MCF 10A (cell line): ENCODE measurements around the gene NPB. TPM values are rescaled to one million over a fixed set of nuclear protein-coding genes. Genes with fewer than 3 reads are reported as not detected.

ENCODE experiments used
- BruUV-seq: library from RNA; stranded (reverse); fragments of 400-500 nt; replicated peaks from 2 replicates; lab custom pipeline; 2021; lab: Mats Ljungman, UMichigan
- CTCF ChIA-PET: fragments of 300-600 bp; sonication (Branson Sonifier 250); formaldehyde crosslinking; extraction: SDS; loops from one replicate; lab custom pipeline; 2021; ENCODE audit warnings: antibody characterized with exemption, inconsistent platforms; lab: Yijun Ruan, JAX
- POLR2A ChIA-PET: fragments of 300-600, 350-650 bp; sonication (Branson Sonifier 250); formaldehyde crosslinking; extraction: SDS; loops from one replicate; lab custom pipeline; 2020; ENCODE audit warnings: antibody characterized with exemption, inconsistent platforms; lab: Yijun Ruan, JAX
- DNase-seq: peaks from one replicate; pipeline ENCODE4 v3.0.0-alpha.2; 2018; ENCODE audit not compliant: unreplicated experiment
- H3K27ac Mint-ChIP-seq: one replicate; pipeline ENCODE4 v1.8.0; 2022; ENCODE audit warnings: mild to moderate bottlenecking, low read depth, mixed read lengths; ENCODE audit not compliant: unreplicated experiment
- H3K27me3 Mint-ChIP-seq: one replicate; pipeline ENCODE4 v1.8.0; 2022; ENCODE audit warnings: mixed read lengths; ENCODE audit not compliant: insufficient read depth, unreplicated experiment
- H3K36me3 Mint-ChIP-seq: one replicate; pipeline ENCODE4 v1.8.0; 2022; ENCODE audit warnings: mild to moderate bottlenecking, moderate library complexity, mixed read lengths; ENCODE audit not compliant: insufficient read depth, unreplicated experiment
- H3K4me1 Mint-ChIP-seq: one replicate; pipeline ENCODE4 v1.8.0; 2022; ENCODE audit warnings: mixed read lengths; ENCODE audit not compliant: insufficient read depth, unreplicated experiment
- H3K4me3 Mint-ChIP-seq: one replicate; pipeline ENCODE4 v1.8.0; 2022; ENCODE audit warnings: mild to moderate bottlenecking, moderate library complexity, mixed read lengths; ENCODE audit not compliant: unreplicated experiment
- H3K9me3 Mint-ChIP-seq: one replicate; pipeline ENCODE4 v1.8.0; 2022; ENCODE audit warnings: mixed read lengths; ENCODE audit not compliant: unreplicated experiment
- intact Hi-C: fragments of 100-400 bp; cut with micrococcal nuclease; formaldehyde crosslinking; loops from 2 replicates; pipeline ENCODE4 v1.14.1; 2022
- total RNA-seq: library from RNA; stranded (reverse); gene quantifications from 2 replicates; pipeline ENCODE4 v1.2.3, GENCODE V29; 2022
- TF ChIP-seq, protein P1 (sequence below): fragments of 200-600 bp; IDR thresholded peaks from one replicate; pipeline ENCODE4 v1.8.0; 2022; ENCODE audit warnings: antibody characterized with exemption, mild to moderate bottlenecking; ENCODE audit not compliant: unreplicated experiment

NPB gene
- total RNA-seq, 1 experiment from 2014 or later = 0.28 TPM

DNA sequence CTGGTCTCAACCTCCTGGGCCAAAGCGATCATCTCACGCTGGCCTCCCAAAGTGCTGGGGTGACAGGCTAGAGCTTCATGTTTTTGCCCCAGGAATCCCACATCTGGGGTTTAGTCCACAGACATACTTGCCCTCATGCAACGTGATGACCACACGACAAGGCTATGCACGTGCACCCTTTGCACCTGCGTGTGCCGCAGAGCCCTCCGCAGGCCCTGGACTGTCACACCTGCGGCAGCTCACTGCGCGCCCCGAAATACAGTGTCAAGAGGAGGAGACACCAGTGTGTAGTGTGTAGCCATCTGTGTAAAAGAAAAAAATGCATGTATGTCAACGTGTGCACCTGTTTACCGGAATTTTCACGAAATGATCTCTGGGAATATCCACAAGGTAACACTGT, 48.5 kb downstream of the NPB start:
- CTCF ChIA-PET = interaction anchor here (1.0 to 2.4 kb wide), 2 partner anchors 9 to 70 kb away, joined by 8 to 17 read pairs; no protein-coding TSS in a partner anchor
- DNase-seq = no peak
- POLR2A ChIA-PET = interaction anchor here (0.8 to 1.5 kb wide), 2 partner anchors 41 to 72 kb away, joined by 3 to 5 read pairs; partner anchors contain the start of gene CENPX
- H3K27ac Mint-ChIP-seq = no peak overlapping the region
- intact Hi-C loops = no loop called here
- H3K27me3 Mint-ChIP-seq = no peaks in the 10 kb centered on the region
- BruUV-seq = no TSS peak
- H3K36me3 Mint-ChIP-seq = no peaks in the 10 kb centered on the region
- H3K4me3 Mint-ChIP-seq = no peak overlapping the region
- TF ChIP-seq, protein P1, sequence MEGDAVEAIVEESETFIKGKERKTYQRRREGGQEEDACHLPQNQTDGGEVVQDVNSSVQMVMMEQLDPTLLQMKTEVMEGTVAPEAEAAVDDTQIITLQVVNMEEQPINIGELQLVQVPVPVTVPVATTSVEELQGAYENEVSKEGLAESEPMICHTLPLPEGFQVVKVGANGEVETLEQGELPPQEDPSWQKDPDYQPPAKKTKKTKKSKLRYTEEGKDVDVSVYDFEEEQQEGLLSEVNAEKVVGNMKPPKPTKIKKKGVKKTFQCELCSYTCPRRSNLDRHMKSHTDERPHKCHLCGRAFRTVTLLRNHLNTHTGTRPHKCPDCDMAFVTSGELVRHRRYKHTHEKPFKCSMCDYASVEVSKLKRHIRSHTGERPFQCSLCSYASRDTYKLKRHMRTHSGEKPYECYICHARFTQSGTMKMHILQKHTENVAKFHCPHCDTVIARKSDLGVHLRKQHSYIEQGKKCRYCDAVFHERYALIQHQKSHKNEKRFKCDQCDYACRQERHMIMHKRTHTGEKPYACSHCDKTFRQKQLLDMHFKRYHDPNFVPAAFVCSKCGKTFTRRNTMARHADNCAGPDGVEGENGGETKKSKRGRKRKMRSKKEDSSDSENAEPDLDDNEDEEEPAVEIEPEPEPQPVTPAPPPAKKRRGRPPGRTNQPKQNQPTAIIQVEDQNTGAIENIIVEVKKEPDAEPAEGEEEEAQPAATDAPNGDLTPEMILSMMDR = no peak
- no peaks in the 10 kb centered on the region for H3K9me3 Mint-ChIP-seq
- no peaks in the 10 kb centered on the region for H3K4me1 Mint-ChIP-seq

DNA sequence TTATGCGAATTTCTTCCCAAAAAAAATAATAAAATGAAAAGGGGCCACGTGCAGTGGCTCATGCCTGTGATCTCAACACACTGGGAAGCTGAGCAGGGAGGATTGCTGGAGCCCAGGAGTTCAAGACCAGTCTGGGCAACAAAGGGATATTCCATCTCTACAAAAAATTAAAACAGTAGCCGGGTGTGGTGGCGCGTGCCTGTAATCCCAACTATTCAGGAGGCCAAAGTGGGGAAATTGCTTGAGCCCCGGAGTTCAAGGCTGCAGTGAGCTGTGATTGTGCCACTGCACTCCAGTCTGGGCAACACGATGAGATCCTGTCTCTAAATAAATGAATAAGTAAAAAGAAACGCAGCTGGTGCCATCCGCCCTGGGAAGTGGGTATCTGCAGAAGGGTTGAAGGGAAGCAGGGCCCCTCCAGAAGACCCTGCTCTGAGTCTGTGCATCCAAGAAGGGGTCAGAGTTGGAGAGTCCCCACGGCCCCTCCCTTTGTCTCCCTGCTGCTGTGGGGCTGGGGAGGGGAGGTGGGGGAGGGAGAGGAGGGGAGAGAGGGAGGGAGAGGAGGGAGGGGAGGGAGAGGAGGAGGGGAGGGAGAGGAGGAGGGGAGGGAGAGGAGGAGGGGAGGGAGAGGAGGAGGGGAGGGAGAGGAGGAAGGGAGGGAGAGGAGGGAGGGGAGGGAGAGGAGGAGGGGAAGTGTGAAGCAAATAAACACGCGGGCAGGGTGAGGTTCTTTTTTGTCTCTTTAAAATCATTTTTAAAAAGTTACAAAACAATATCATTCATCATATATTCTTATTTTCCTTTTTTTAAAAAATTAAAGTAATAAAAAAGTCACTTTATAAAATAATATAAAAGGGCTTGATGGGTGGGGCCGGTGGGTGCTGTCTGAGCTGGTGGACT, 50.0 kb downstream of the NPB start:
- no peak for DNase-seq
- Mint-ChIP-seq H3K27ac (no peak overlapping the region), H3K4me1 (no peaks in the 10 kb centered on the region), H3K36me3 (no peaks in the 10 kb centered on the region), H3K9me3 (no peaks in the 10 kb centered on the region), H3K4me3 (no peak overlapping the region), H3K27me3 (no peaks in the 10 kb centered on the region)
- CTCF ChIA-PET = interaction anchor here (0.7 kb wide), 1 partner anchor 54 kb away, joined by 3 read pairs; no protein-coding TSS in a partner anchor
- intact Hi-C loops = no loop called here
- TF ChIP-seq, protein P1 = no peak
- POLR2A ChIA-PET = interaction anchor here (1.5 kb wide), 1 partner anchor 70 kb away, joined by 5 read pairs; the partner anchor contains the start of gene CENPX
- no TSS peak for BruUV-seq

Other genes with a start within 250 kb of the NPB start
- gene PDE6G, start 245.7 kb upstream of the NPB start, total RNA-seq = not detected in 2 replicates
- 47.6 and 54.8 TPM in 2 replicates for gene OXLD1, start 235.6 kb upstream of the NPB start, total RNA-seq
- 23.9 and 27.1 TPM in 2 replicates for gene CCDC137, start 235.5 kb upstream of the NPB start, total RNA-seq
- 34.8 and 38.6 TPM in 2 replicates for gene ARL16, start 218.4 kb upstream of the NPB start, total RNA-seq
- gene HGS, start 218.2 kb upstream of the NPB start, total RNA-seq = 160 and 178 TPM in 2 replicates
- 82.6 and 143 TPM in 2 replicates for gene MRPL12, start 198.9 kb upstream of the NPB start, total RNA-seq
- 5.1 and 9.5 TPM in 2 replicates for gene SLC25A10, start 190.0 kb upstream of the NPB start, total RNA-seq
- gene GCGR, start 98.1 kb upstream of the NPB start, total RNA-seq = not detected in 2 replicates
- 35.6 and 39.2 TPM in 2 replicates for gene MCRIP1, start 68.9 kb upstream of the NPB start, total RNA-seq
- 0.29 TPM in 1 of 2 replicates, not detected in the other for gene PPP1R27, start 67.2 kb upstream of the NPB start, total RNA-seq
- gene P4HB, start 41.7 kb upstream of the NPB start, total RNA-seq = 894 and 1,111 TPM in 2 replicates
- gene ARHGDIA, start 30.9 kb upstream of the NPB start, total RNA-seq = 271 and 324 TPM in 2 replicates
- gene ALYREF, start 10.7 kb upstream of the NPB start, total RNA-seq = 114 and 115 TPM in 2 replicates
- gene ANAPC11, start 10.5 kb upstream of the NPB start, total RNA-seq = 144 and 151 TPM in 2 replicates
- 26.5 and 26.8 TPM in 2 replicates for gene PCYT2, start 9.2 kb downstream of the NPB start, total RNA-seq
- gene SIRT7, start 15.9 kb downstream of the NPB start, total RNA-seq = 36.6 and 44.8 TPM in 2 replicates
- 38.1 and 48.9 TPM in 2 replicates for gene MAFG, start 25.5 kb downstream of the NPB start, total RNA-seq
- gene PYCR1, start 35.1 kb downstream of the NPB start, total RNA-seq = 151 and 154 TPM in 2 replicates
- not detected in 2 replicates for gene MYADML2, start 45.0 kb downstream of the NPB start, total RNA-seq
- gene NOTUM, start 58.9 kb downstream of the NPB start, total RNA-seq = not detected in 2 replicates
- gene ASPSCR1, start 75.4 kb downstream of the NPB start, total RNA-seq = 24.9 and 29.7 TPM in 2 replicates
- 27.6 and 35.6 TPM in 2 replicates for gene CENPX, start 120.6 kb downstream of the NPB start, total RNA-seq
- gene LRRC45, start 121.1 kb downstream of the NPB start, total RNA-seq = 2.6 and 3.4 TPM in 2 replicates
- 7.1 and 9.7 TPM in 2 replicates for gene RAC3, start 129.4 kb downstream of the NPB start, total RNA-seq
- 77.9 and 111 TPM in 2 replicates for gene DCXR, start 135.5 kb downstream of the NPB start, total RNA-seq
- 37.9 and 38.0 TPM in 2 replicates for gene RFNG, start 149.6 kb downstream of the NPB start, total RNA-seq
- 96.6 and 100 TPM in 2 replicates for gene GPS1, start 149.7 kb downstream of the NPB start, total RNA-seq
- 116 and 123 TPM in 2 replicates for gene DUS1L, start 163.6 kb downstream of the NPB start, total RNA-seq
- 114 and 120 TPM in 2 replicates for gene FASN, start 196.0 kb downstream of the NPB start, total RNA-seq